OCI-M2 (cell line): ENCODE results near the gene B3GAT2.
A peak's percentile ranks its signal among the peaks of the same experiment; 100 is the strongest.
"Not testable (repeated sequence)": the region's sequence is repeated elsewhere in the genome, so short reads cannot be mapped to it uniquely, and the experiment has no call there.

Experiments used
- DNase-seq: peaks from one replicate; lab custom pipeline; 2025; ENCODE audit not compliant: unreplicated experiment; lab: John Stamatoyannopoulos, UW

B3GAT2 gene

GRCh38 chr6:70956451-70957283 is at the start of gene B3GAT2:
Gene B3GAT2 (minus strand): TSS chr6:70957060. CDS start chr6:70956429, 631 bp downstream.
- DNase-seq = no peak

GRCh38 chr6:70998148-70998547 is 41.3 kb upstream of the B3GAT2 start:
- DNase-seq = no peak

GRCh38 chr6:70997379-70997778 is 40.5 kb upstream of the B3GAT2 start:
- no peak for DNase-seq

- no peak for DNase-seq
Measured at GRCh38 chr6:70996106-70996505, 39.2 kb upstream of the B3GAT2 start.

GRCh38 chr6:70995411-70995810 is 38.6 kb upstream of the B3GAT2 start:
- DNase-seq = no peak

- no peak for DNase-seq
Measured at GRCh38 chr6:70991253-70991652, 34.4 kb upstream of the B3GAT2 start.

- DNase-seq = no peak
Measured at GRCh38 chr6:70985156-70985555, 28.3 kb upstream of the B3GAT2 start.

- DNase-seq = no peak
Measured at GRCh38 chr6:70982747-70983146, 25.9 kb upstream of the B3GAT2 start.

- no peak for DNase-seq
Measured at GRCh38 chr6:70980727-70981126, 23.9 kb upstream of the B3GAT2 start.

GRCh38 chr6:70973604-70974003 is 16.7 kb upstream of the B3GAT2 start:
- DNase-seq = no peak

- DNase-seq = no peak
Measured at GRCh38 chr6:70967049-70967448, 10.2 kb upstream of the B3GAT2 start.

GRCh38 chr6:70957284-70957617 is 391 bp upstream of the B3GAT2 start:
- DNase-seq = no peak

- no peak for DNase-seq
Measured at GRCh38 chr6:70956191-70956450, 739 bp downstream of the B3GAT2 start.

- peak; percentile 29 for DNase-seq
Measured at GRCh38 chr6:70955441-70956190, 1.2 kb downstream of the B3GAT2 start.

- DNase-seq = no peak
Measured at GRCh38 chr6:70954750-70955149, 2.1 kb downstream of the B3GAT2 start.

- no peak for DNase-seq
Measured at GRCh38 chr6:70954176-70954575, 2.7 kb downstream of the B3GAT2 start.

GRCh38 chr6:70952608-70953165 is 4.2 kb downstream of the B3GAT2 start:
- no peak for DNase-seq

GRCh38 chr6:70944321-70944720 is 12.5 kb downstream of the B3GAT2 start:
- not testable (repeated sequence) for DNase-seq

GRCh38 chr6:70933853-70934252 is 23.0 kb downstream of the B3GAT2 start:
- DNase-seq = no peak

- DNase-seq = no peak
Measured at GRCh38 chr6:70905742-70906141, 51.1 kb downstream of the B3GAT2 start.

GRCh38 chr6:70903665-70904452 is 53.0 kb downstream of the B3GAT2 start:
- DNase-seq = no peak

- DNase-seq = no peak
Measured at GRCh38 chr6:70901324-70901723, 55.5 kb downstream of the B3GAT2 start.
